HG03139 (cell line): ENCODE measurements around the gene PCBD2.
"Not testable (repeated sequence)": the region's sequence is repeated elsewhere in the genome, so short reads cannot be mapped to it uniquely, and the experiment has no call there.

Experiments used
- ATAC-seq: cut with Tn5 transposase; IDR thresholded peaks from one replicate; pipeline ENCODE4 v1.9.1; 2021; ENCODE audit not compliant: unreplicated experiment

Gene PCBD2

GRCh38 chr5:134957920-134958608 lies 53.1 kb downstream of the PCBD2 start:
- no peak for ATAC-seq

GRCh38 chr5:134958755-134959154 lies 53.8 kb downstream of the PCBD2 start:
- no peak for ATAC-seq

GRCh38 chr5:134963098-134963497 lies 58.2 kb downstream of the PCBD2 start:
- no peak for ATAC-seq

- no peak for ATAC-seq
These were observed 59.7 kb downstream of the PCBD2 start for GRCh38 chr5:134964359-134965270.

GRCh38 chr5:134965271-134965825 lies 60.4 kb downstream of the PCBD2 start:
- ATAC-seq, result no peak

- no peak for ATAC-seq
These were observed 62.7 kb downstream of the PCBD2 start, which contains the start of gene CATSPER3 for GRCh38 chr5:134967607-134968006. TSS of gene CATSPER3 (plus strand) at chr5:134967907. CDS start at chr5:134967992, 85 bp downstream.

- ATAC-seq, result no peak
These were observed 63.1 kb downstream of the PCBD2 start for GRCh38 chr5:134968055-134968454.

- no peak for ATAC-seq
These were observed 64.2 kb downstream of the PCBD2 start for GRCh38 chr5:134969166-134969565.

- no peak for ATAC-seq
These were observed 70.3 kb downstream of the PCBD2 start for GRCh38 chr5:134975078-134975715.

GRCh38 chr5:134975843-134976242 lies 70.9 kb downstream of the PCBD2 start:
- ATAC-seq, result no peak

GRCh38 chr5:134976841-134977240 lies 71.9 kb downstream of the PCBD2 start:
- ATAC-seq, result no peak

GRCh38 chr5:134979416-134979815 lies 74.5 kb downstream of the PCBD2 start:
- no peak for ATAC-seq

- no peak for ATAC-seq
These were observed 77.3 kb downstream of the PCBD2 start for GRCh38 chr5:134982230-134982629.

- no peak for ATAC-seq
These were observed 84.4 kb downstream of the PCBD2 start for GRCh38 chr5:134989266-134989830.

GRCh38 chr5:134990183-134990582 lies 85.3 kb downstream of the PCBD2 start:
- ATAC-seq, result not testable (repeated sequence)

- ATAC-seq, result no peak
These were observed 87.2 kb downstream of the PCBD2 start for GRCh38 chr5:134992148-134992547.

- ATAC-seq, result no peak
These were observed 88.2 kb downstream of the PCBD2 start for GRCh38 chr5:134993161-134993560.

GRCh38 chr5:134994560-134995156 lies 89.7 kb downstream of the PCBD2 start:
- no peak for ATAC-seq

- no peak for ATAC-seq
These were observed 91.0 kb downstream of the PCBD2 start for GRCh38 chr5:134995850-134996402.

GRCh38 chr5:134997015-134997414 lies 92.1 kb downstream of the PCBD2 start:
- ATAC-seq, result no peak
